GM19193 (cell line): ENCODE results near the gene EDRF1.

Experiments used
- POLR2A ChIP-seq: IDR thresholded peaks from 4 replicates; pipeline ENCODE4 v1.6.1; 2011; ENCODE audit not compliant: insufficient read depth, insufficient read length; ENCODE audit errors: extremely low read depth

EDRF1 gene

GRCh38 chr10:125693524-125693847 is 26.0 kb upstream of the EDRF1 start:
- TF ChIP-seq POLR2A = no peak

- TF ChIP-seq POLR2A = no peak
These were observed 24.6 kb upstream of the EDRF1 start for GRCh38 chr10:125694883-125695282.

GRCh38 chr10:125698481-125698998 is 21.0 kb upstream of the EDRF1 start:
- no peak for TF ChIP-seq POLR2A

GRCh38 chr10:125699562-125700143 is 19.9 kb upstream of the EDRF1 start:
- TF ChIP-seq POLR2A = no peak

GRCh38 chr10:125700355-125700911 is 19.1 kb upstream of the EDRF1 start:
- TF ChIP-seq POLR2A = no peak

GRCh38 chr10:125707541-125708468 is 11.7 kb upstream of the EDRF1 start:
- no peak for TF ChIP-seq POLR2A

GRCh38 chr10:125708971-125709503 is 10.5 kb upstream of the EDRF1 start:
- TF ChIP-seq POLR2A = no peak

- no peak for TF ChIP-seq POLR2A
These were observed 9.7 kb upstream of the EDRF1 start for GRCh38 chr10:125709553-125710474.

- TF ChIP-seq POLR2A = no peak
These were observed 8.3 kb upstream of the EDRF1 start for GRCh38 chr10:125711110-125711750.

- TF ChIP-seq POLR2A = no peak
These were observed 483 bp downstream of the EDRF1 start for GRCh38 chr10:125720002-125720382.

GRCh38 chr10:125721035-125721434 is 1.5 kb downstream of the EDRF1 start:
- no peak for TF ChIP-seq POLR2A

GRCh38 chr10:125722811-125723210 is 3.3 kb downstream of the EDRF1 start:
- TF ChIP-seq POLR2A = no peak

- no peak for TF ChIP-seq POLR2A
These were observed 7.4 kb downstream of the EDRF1 start for GRCh38 chr10:125726914-125727313.

GRCh38 chr10:125727436-125727835 is 7.9 kb downstream of the EDRF1 start:
- no peak for TF ChIP-seq POLR2A
